Measurements from ENCODE around the gene MEGF9.
"Not testable (repeated sequence)": the region's sequence is repeated elsewhere in the genome, so short reads cannot be mapped to it uniquely, and the experiment has no call there.

The MEGF9 gene

GRCh38 chr9:120714088-120714845, at the start of gene MEGF9:
Gene MEGF9 (minus strand): TSS chr9:120714470. CDS start chr9:120714358, 112 bp downstream.
- no peaks in the 10 kb centered on the region for H3K9me3 ChIP-seq (ENCODE audit: low read length)
- no peaks in the 10 kb centered on the region for H3K36me3 ChIP-seq (ENCODE audit: insufficient read depth, low read length)
- H3K27me3 ChIP-seq (ENCODE audit: insufficient read depth, low read length): no peaks in the 10 kb centered on the region
- H2AFZ ChIP-seq (ENCODE audit: low read depth, low read length): peak within 1 kb of the TSS; percentile 84
- peak within 1 kb of the TSS; percentile 93 for H3K4me3 ChIP-seq (ENCODE audit: low read length)
- H3K4me1 ChIP-seq (ENCODE audit: insufficient read depth, low read length): peaks cover 34% of the 10 kb centered on the region

- H3K36me3 ChIP-seq (ENCODE audit: insufficient read depth, low read length): peaks cover 63% of the 10 kb centered on the region
- no peaks in the 10 kb centered on the region for H3K9me3 ChIP-seq (ENCODE audit: low read length)
- no peaks in the 10 kb centered on the region for H3K27me3 ChIP-seq (ENCODE audit: insufficient read depth, low read length)
- H3K4me1 ChIP-seq (ENCODE audit: insufficient read depth, low read length): no peaks in the 10 kb centered on the region
- no peak overlapping the region for H2AFZ ChIP-seq (ENCODE audit: low read depth, low read length)
- H3K4me3 ChIP-seq (ENCODE audit: low read length): no peak overlapping the region
Observed at GRCh38 chr9:120761006-120761405, 46.7 kb upstream of the MEGF9 start.

- Histone ChIP-seq H2AFZ (ENCODE audit: low read depth, low read length) (no peak overlapping the region), H3K36me3 (ENCODE audit: insufficient read depth, low read length) (peaks cover 55% of the 10 kb centered on the region), H3K9me3 (ENCODE audit: low read length) (no peaks in the 10 kb centered on the region), H3K4me3 (ENCODE audit: low read length) (no peak overlapping the region), H3K4me1 (ENCODE audit: insufficient read depth, low read length) (no peaks in the 10 kb centered on the region), H3K27me3 (ENCODE audit: insufficient read depth, low read length) (no peaks in the 10 kb centered on the region)
Observed at GRCh38 chr9:120759755-120760400, 45.6 kb upstream of the MEGF9 start.

- Histone ChIP-seq H3K27me3 (ENCODE audit: insufficient read depth, low read length) (no peaks in the 10 kb centered on the region), H3K36me3 (ENCODE audit: insufficient read depth, low read length) (peaks cover 42% of the 10 kb centered on the region), H2AFZ (ENCODE audit: low read depth, low read length) (no peak overlapping the region), H3K4me3 (ENCODE audit: low read length) (no peak overlapping the region), H3K9me3 (ENCODE audit: low read length) (no peaks in the 10 kb centered on the region), H3K4me1 (ENCODE audit: insufficient read depth, low read length) (no peaks in the 10 kb centered on the region)
Observed at GRCh38 chr9:120758544-120758943, 44.3 kb upstream of the MEGF9 start.

GRCh38 chr9:120757026-120757913, 43.0 kb upstream of the MEGF9 start:
- Histone ChIP-seq H3K36me3 (ENCODE audit: insufficient read depth, low read length) (peaks cover 29% of the 10 kb centered on the region), H3K9me3 (ENCODE audit: low read length) (no peaks in the 10 kb centered on the region), H3K27me3 (ENCODE audit: insufficient read depth, low read length) (no peaks in the 10 kb centered on the region), H3K4me1 (ENCODE audit: insufficient read depth, low read length) (no peaks in the 10 kb centered on the region), H2AFZ (ENCODE audit: low read depth, low read length) (no peak overlapping the region), H3K4me3 (ENCODE audit: low read length) (no peak overlapping the region)

GRCh38 chr9:120756531-120756930, 42.3 kb upstream of the MEGF9 start:
- H3K9me3 ChIP-seq (ENCODE audit: low read length): no peaks in the 10 kb centered on the region
- no peak overlapping the region for H3K4me3 ChIP-seq (ENCODE audit: low read length)
- no peaks in the 10 kb centered on the region for H3K27me3 ChIP-seq (ENCODE audit: insufficient read depth, low read length)
- H3K4me1 ChIP-seq (ENCODE audit: insufficient read depth, low read length): no peaks in the 10 kb centered on the region
- peaks cover 24% of the 10 kb centered on the region for H3K36me3 ChIP-seq (ENCODE audit: insufficient read depth, low read length)
- H2AFZ ChIP-seq (ENCODE audit: low read depth, low read length): no peak overlapping the region

GRCh38 chr9:120755810-120756434, 41.7 kb upstream of the MEGF9 start:
- no peaks in the 10 kb centered on the region for H3K4me1 ChIP-seq (ENCODE audit: insufficient read depth, low read length)
- H3K36me3 ChIP-seq (ENCODE audit: insufficient read depth, low read length): peaks cover 20% of the 10 kb centered on the region
- H3K27me3 ChIP-seq (ENCODE audit: insufficient read depth, low read length): no peaks in the 10 kb centered on the region
- H3K4me3 ChIP-seq (ENCODE audit: low read length): no peak overlapping the region
- no peak overlapping the region for H2AFZ ChIP-seq (ENCODE audit: low read depth, low read length)
- H3K9me3 ChIP-seq (ENCODE audit: low read length): no peaks in the 10 kb centered on the region

- no peaks in the 10 kb centered on the region for H3K27me3 ChIP-seq (ENCODE audit: insufficient read depth, low read length)
- H3K36me3 ChIP-seq (ENCODE audit: insufficient read depth, low read length): peaks cover 18% of the 10 kb centered on the region
- H3K4me1 ChIP-seq (ENCODE audit: insufficient read depth, low read length): no peaks in the 10 kb centered on the region
- no peak overlapping the region for H2AFZ ChIP-seq (ENCODE audit: low read depth, low read length)
- H3K4me3 ChIP-seq (ENCODE audit: low read length): no peak overlapping the region
- no peaks in the 10 kb centered on the region for H3K9me3 ChIP-seq (ENCODE audit: low read length)
Observed at GRCh38 chr9:120755044-120755443, 40.8 kb upstream of the MEGF9 start.

- no peaks in the 10 kb centered on the region for H3K27me3 ChIP-seq (ENCODE audit: insufficient read depth, low read length)
- no peaks in the 10 kb centered on the region for H3K4me1 ChIP-seq (ENCODE audit: insufficient read depth, low read length)
- H3K9me3 ChIP-seq (ENCODE audit: low read length): peaks cover 3% of the 10 kb centered on the region
- H3K4me3 ChIP-seq (ENCODE audit: low read length): no peak overlapping the region
- H2AFZ ChIP-seq (ENCODE audit: low read depth, low read length): no peak overlapping the region
- H3K36me3 ChIP-seq (ENCODE audit: insufficient read depth, low read length): no peaks in the 10 kb centered on the region
Observed at GRCh38 chr9:120750421-120750820, 36.2 kb upstream of the MEGF9 start.

GRCh38 chr9:120746366-120746765, 32.1 kb upstream of the MEGF9 start:
- not testable (repeated sequence) for H2AFZ ChIP-seq (ENCODE audit: low read depth, low read length); H3K9me3 ChIP-seq (ENCODE audit: low read length); H3K36me3 ChIP-seq (ENCODE audit: insufficient read depth, low read length); H3K4me1 ChIP-seq (ENCODE audit: insufficient read depth, low read length); H3K27me3 ChIP-seq (ENCODE audit: insufficient read depth, low read length); H3K4me3 ChIP-seq (ENCODE audit: low read length)

- no peaks in the 10 kb centered on the region for H3K27me3 ChIP-seq (ENCODE audit: insufficient read depth, low read length)
- H2AFZ ChIP-seq (ENCODE audit: low read depth, low read length): no peak overlapping the region
- no peaks in the 10 kb centered on the region for H3K4me1 ChIP-seq (ENCODE audit: insufficient read depth, low read length)
- H3K9me3 ChIP-seq (ENCODE audit: low read length): peaks cover 3% of the 10 kb centered on the region
- no peaks in the 10 kb centered on the region for H3K36me3 ChIP-seq (ENCODE audit: insufficient read depth, low read length)
- no peak overlapping the region for H3K4me3 ChIP-seq (ENCODE audit: low read length)
Observed at GRCh38 chr9:120745278-120745677, 31.0 kb upstream of the MEGF9 start.

- Histone ChIP-seq H3K27me3 (ENCODE audit: insufficient read depth, low read length) (no peaks in the 10 kb centered on the region), H3K36me3 (ENCODE audit: insufficient read depth, low read length) (no peaks in the 10 kb centered on the region), H3K4me1 (ENCODE audit: insufficient read depth, low read length) (no peaks in the 10 kb centered on the region), H3K9me3 (ENCODE audit: low read length) (peaks cover 3% of the 10 kb centered on the region), H2AFZ (ENCODE audit: low read depth, low read length) (no peak overlapping the region), H3K4me3 (ENCODE audit: low read length) (no peak overlapping the region)
Observed at GRCh38 chr9:120742951-120743416, 28.7 kb upstream of the MEGF9 start.

Data from neuron (in vitro differentiated cells).